ENCODE measurements around the gene DCDC2C. TPM values are rescaled to one million over a fixed set of nuclear protein-coding genes. Genes with fewer than 3 reads are reported as not detected.

DCDC2C gene
- total and polyA plus RNA-seq, 8 donors: not detected

GRCh38 chr2:3755277-3755676 lies 51.9 kb downstream of the DCDC2C start:
- DNase-seq: no peak
- Histone ChIP-seq H3K4me3 (no peak overlapping the region), H3K4me1 (no peaks in the 10 kb centered on the region), H3K27me3 (peaks cover 0 to 15% of the 10 kb centered on the region in 2 donors), H3K36me3 (no peaks in the 10 kb centered on the region), H3K27ac (no peak overlapping the region), H3K9me3 (no peaks in the 10 kb centered on the region)
- TF ChIP-seq, protein P1, sequence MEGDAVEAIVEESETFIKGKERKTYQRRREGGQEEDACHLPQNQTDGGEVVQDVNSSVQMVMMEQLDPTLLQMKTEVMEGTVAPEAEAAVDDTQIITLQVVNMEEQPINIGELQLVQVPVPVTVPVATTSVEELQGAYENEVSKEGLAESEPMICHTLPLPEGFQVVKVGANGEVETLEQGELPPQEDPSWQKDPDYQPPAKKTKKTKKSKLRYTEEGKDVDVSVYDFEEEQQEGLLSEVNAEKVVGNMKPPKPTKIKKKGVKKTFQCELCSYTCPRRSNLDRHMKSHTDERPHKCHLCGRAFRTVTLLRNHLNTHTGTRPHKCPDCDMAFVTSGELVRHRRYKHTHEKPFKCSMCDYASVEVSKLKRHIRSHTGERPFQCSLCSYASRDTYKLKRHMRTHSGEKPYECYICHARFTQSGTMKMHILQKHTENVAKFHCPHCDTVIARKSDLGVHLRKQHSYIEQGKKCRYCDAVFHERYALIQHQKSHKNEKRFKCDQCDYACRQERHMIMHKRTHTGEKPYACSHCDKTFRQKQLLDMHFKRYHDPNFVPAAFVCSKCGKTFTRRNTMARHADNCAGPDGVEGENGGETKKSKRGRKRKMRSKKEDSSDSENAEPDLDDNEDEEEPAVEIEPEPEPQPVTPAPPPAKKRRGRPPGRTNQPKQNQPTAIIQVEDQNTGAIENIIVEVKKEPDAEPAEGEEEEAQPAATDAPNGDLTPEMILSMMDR (IDR thresholded peaks at IDR 0.05): no peak
- ATAC-seq: no peak
- intact Hi-C loops (cut with DNase I): no loop called here

GRCh38 chr2:3756306-3756705 lies 52.9 kb downstream of the DCDC2C start:
- Histone ChIP-seq H3K4me3 (no peak overlapping the region), H3K36me3 (no peaks in the 10 kb centered on the region), H3K27ac (no peak overlapping the region), H3K9me3 (no peaks in the 10 kb centered on the region), H3K27me3 (peaks cover 0 to 15% of the 10 kb centered on the region in 2 donors), H3K4me1 (no peaks in the 10 kb centered on the region)
- no peak for ATAC-seq
- TF ChIP-seq, protein P1 (IDR thresholded peaks at IDR 0.05): no peak
- no peak for DNase-seq
- intact Hi-C loops (cut with DNase I): no loop called here

DNA sequence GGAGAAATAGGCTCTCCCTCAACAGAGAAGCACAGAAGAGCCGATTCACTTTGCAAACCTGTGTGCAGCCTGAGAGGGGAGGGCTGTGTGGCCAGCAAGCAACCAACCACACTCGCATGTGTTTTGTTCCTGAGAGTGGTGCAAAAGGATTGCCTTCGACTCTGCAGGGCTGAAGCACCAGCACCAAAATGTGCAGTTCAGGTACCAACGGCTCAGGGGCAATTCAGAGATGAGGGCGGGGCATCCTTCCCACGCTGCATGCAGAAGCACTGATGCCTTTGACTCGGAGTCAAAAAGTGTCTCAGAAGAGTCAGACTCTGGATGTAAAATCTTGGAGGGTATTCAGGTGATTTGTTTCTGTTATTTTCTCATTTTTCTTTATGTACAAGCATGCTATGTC lies 55.5 kb downstream of the DCDC2C start:
- Histone ChIP-seq H3K4me1 (no peaks in the 10 kb centered on the region), H3K36me3 (no peaks in the 10 kb centered on the region), H3K27ac (no peak overlapping the region), H3K9me3 (no peaks in the 10 kb centered on the region), H3K4me3 (no peak overlapping the region), H3K27me3 (peaks cover 0 to 15% of the 10 kb centered on the region in 2 donors)
- ATAC-seq (no peak), DNase-seq (no peak)
- intact Hi-C loops (cut with DNase I): no loop called here
- TF ChIP-seq, protein P1 (IDR thresholded peaks at IDR 0.05): no peak

GRCh38 chr2:3759331-3759730 lies 56.0 kb downstream of the DCDC2C start:
- intact Hi-C loops (cut with DNase I): no loop called here
- no peak for DNase-seq
- H3K36me3 ChIP-seq: no peaks in the 10 kb centered on the region
- no peaks in the 10 kb centered on the region for H3K9me3 ChIP-seq
- H3K4me1 ChIP-seq: no peaks in the 10 kb centered on the region
- ATAC-seq: no peak
- H3K4me3 ChIP-seq: no peak overlapping the region
- TF ChIP-seq, protein P1 (IDR thresholded peaks at IDR 0.05): no peak
- no peak overlapping the region for H3K27ac ChIP-seq
- peaks cover 0 to 15% of the 10 kb centered on the region in 2 donors for H3K27me3 ChIP-seq

DNA sequence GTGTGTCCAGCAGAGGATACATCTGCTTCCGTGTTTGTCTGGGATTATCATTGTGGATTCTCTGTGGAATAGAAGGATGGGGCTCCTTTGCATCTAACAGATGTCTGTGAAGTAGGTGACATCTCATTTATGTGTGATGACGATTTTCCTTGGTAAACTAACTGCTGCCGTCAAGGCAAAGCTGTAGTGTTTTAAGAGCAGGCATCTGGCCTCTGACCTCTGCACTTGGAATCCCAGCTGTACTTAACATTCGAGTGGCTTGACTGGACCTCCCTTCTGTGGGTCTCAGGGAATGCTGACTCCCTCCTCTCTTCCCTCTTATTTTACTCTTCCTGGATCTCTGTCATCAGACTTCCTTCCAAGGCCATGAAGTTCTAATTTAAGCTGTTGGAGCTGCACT lies 56.4 kb downstream of the DCDC2C start:
- ATAC-seq: no peak
- no peak for DNase-seq
- Histone ChIP-seq H3K27ac (no peak overlapping the region), H3K36me3 (no peaks in the 10 kb centered on the region), H3K4me3 (no peak overlapping the region), H3K27me3 (peaks cover 0 to 15% of the 10 kb centered on the region in 2 donors), H3K9me3 (no peaks in the 10 kb centered on the region), H3K4me1 (no peaks in the 10 kb centered on the region)
- TF ChIP-seq, protein P1 (IDR thresholded peaks at IDR 0.05): no peak
- intact Hi-C loops (cut with DNase I): no loop called here

Measured in left lung (tissue), 10 donors.